Measurements from ENCODE around the gene STX2.
"Not testable (repeated sequence)": the region's sequence is repeated elsewhere in the genome, so short reads cannot be mapped to it uniquely, and the experiment has no call there.

Gene STX2

DNA sequence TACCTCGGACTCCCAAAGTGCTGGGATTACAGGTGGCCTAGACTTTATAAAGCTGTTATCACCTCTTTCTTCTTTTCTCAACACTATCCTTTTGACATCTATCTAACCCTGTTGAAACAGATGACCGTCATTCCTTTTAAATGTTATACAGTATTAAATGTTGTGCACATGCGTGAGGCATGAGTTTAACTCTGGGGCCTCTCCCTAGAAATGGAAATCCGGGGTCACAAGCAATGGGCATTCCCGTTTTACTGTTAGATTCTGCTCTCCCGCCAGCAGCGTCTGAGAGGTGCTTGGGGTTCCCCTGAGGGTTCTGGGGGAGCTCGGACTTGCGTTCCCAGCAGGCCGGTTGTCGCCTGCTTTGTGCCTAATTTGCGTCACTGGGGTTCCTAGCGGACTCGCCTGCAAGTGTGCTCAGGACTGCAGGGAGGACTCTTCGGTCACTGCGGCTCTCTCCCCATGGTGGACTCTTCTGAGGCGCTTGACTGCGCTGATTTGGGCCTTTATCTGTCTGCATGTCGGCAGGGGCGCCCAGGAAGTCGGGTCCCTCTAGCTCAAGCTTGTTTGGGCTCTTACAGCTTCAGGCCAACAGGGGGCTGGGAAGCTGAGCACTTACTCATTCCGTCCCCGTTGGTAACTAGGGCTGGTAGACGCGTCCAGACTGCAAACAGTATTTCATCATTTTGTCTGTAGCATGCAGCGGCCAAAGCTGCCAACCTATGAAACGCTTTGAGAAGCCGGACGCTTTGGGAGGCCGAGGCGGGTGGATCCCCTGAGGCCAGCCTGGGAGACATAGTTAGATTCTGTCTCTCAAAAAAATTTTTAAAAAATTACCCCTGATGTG, 31.6 kb upstream of the STX2 start:
- DNase-seq (ENCODE audit: low spot score), result peak; percentile 76

DNA sequence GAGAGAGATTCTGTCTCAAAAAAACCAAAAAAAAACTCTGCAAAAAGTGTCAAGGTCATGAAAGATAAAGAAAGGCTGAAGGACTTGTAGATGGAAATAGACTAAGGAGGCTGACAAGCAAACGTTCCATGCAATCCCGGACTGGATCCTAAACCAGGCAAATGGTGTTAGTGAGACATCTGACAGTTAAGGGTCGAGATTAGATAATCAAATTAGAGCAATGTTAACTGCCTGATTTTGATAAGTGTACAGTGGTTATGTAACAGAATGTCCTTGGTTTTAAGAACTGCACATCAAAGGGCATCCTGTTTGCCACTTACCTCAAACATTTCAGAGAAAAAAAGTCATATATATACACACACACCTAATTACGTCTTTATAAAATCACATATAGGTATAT, 29.4 kb upstream of the STX2 start:
- peak; percentile 44 for DNase-seq (ENCODE audit: low spot score)

DNA sequence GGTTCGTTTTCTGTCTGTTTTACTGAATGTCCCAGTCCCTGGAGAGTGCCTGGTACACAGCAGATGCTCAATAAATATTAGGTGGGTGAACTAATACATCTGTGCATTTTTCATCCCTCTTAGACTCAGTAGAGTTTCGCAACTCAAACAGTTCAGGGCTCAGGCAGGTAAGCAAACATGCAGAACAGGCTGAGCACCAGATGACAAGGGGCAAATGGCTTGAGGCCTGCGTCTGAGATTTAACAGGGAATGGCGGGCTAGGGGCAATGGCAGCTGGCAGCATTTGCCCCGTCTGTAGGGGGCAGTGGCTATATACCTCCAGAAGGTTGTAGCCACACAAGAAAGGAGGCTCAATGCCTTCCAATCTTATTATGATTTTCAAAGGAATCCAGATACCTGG, 24.2 kb upstream of the STX2 start:
- no peak for DNase-seq (ENCODE audit: low spot score)

DNA sequence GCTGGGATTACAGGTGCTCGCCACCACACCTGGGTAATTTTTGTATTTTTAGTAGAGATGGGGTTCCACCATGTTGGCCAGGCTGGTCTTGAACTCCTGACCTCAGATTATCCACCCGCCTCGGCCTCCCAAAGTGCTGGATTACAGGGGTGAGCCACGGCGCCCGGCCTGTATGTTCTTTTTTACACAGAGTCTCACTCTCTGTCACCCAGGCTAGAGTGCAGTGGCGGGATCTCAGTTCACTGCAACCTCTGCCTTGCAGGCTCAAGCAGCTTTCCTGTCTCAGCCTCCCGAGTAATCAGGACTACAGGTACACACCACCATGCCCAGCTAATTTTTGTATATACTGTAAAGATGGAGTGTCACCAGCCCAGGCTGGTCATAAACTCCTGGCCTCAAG, 23.7 kb upstream of the STX2 start:
- not testable (repeated sequence) for DNase-seq (ENCODE audit: low spot score)

DNA sequence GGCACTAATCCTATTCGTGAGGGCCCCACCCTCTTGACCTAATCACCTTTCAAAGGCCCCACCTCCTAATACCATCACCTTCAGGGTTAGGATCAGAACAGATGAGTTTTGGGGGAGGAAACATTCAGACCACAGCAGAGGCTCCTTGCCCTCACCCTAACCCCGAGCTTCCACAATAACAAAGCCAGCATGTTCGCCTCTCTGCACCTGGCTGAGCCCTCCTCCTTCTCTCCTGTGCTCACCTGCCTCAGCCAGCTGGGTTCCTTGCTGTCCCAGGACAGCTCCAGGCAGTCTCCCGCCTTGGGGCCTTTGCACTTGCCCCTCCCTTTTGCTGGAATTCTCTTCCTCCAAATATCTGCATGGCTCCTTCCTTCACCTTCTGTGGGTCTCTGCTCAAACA, 23.1 kb upstream of the STX2 start:
- no peak for DNase-seq (ENCODE audit: low spot score)

DNA sequence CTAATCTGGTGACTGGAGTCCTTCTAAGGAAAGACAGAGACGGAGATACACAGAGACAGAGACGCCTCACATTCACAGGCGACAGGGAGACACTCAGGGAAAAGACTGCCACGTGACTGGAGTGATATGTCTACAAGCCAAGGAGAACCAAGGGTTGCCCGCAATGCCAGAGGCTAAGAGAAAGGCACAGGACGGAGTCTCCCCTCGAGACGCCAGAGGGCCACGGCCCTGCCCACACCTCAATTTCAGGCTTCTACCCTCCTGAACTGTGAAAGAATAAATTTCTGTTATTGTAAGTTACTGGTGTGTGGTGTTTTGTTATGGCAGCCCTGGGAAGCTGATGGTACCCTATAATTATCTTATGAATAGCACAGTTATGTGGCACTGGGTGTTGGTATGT, 21.3 kb upstream of the STX2 start:
- DNase-seq (ENCODE audit: low spot score), result no peak

DNA sequence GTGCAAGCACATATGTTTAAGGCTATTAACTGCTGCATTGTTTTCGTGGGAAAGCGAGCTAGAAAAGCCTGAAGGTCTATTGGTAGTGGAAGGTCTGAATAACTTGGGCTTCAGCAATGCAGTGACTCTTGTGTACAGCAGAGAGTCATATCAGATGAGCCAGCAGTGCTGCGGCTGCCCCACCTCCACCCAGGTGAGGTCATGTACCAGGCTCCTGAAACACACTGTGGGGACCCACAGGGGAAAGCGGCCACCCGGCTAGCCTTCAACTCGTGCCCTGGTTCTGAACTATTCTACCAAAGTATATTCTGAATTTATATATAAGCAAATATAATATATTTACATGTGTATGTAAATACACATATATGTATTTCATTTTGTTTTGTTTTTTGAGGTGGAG, 20.1 kb upstream of the STX2 start:
- DNase-seq (ENCODE audit: low spot score), result no peak

DNA sequence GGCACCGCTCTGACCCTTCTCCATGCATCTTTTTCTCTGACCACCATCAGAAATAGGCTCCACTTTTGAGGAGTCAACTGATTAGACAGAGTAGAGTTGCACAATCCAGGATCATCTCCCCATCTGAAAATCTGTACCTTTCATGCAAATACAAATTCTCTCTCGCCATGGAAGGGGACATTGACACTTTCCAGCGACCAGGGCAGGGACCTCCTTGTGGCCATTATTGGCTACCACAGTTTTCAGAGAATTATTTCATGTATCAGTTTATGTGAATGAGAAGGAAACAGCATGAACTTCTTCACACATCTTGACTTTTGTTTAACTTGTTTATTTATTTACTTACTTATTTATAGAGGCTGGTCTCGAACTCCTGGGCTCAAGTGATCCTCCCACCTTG, 19.0 kb upstream of the STX2 start:
- no peak for DNase-seq (ENCODE audit: low spot score)

DNA sequence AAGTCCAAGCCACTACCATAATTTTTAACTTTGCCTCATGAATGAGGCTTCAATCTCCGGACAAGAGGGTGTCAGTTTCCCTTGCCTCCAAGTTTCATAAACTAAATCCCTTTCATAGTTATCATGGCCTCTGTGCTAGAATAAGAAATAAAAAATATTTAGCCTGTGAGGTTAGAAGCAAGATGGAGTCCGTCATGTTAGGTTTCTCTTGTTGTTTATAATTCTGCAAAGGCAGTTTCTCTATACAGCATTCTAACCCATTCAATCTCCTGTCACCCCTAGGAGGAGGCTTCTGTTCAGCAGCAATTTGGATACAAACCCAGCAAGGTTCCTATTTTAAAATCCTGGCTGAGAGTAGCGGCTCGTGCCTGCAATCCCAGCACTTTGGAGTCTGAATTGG, 17.0 kb upstream of the STX2 start:
- no peak for DNase-seq (ENCODE audit: low spot score)

DNA sequence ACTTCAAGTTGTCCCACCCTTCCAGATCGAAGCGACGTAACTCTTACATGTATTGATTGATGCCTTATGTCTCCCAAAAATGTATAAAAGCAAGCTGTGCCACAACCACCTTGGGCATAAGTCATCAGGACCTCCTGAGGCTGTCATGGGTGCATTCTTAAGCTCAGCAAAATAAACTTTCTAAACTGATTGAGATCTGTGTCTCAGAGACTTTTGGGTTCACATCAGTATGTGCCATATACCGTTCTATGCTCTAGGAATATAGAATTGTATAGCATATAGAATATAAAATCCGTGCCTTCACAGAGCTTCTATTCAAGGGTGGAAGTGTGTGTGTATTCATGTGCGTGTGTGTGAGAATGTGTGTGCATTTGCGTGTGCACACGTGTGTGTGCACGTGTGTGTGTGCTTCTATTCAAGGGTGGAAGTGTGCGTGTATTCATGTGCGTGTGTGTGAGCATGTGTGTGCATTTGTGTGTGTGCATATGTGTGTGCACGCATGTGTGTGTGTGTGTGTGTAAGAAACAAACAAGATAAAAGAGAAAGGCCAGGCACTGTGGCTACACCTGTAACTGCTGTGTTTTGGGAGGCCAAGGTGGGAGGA, 11.5 kb upstream of the STX2 start:
- no peak for DNase-seq (ENCODE audit: low spot score)

DNA sequence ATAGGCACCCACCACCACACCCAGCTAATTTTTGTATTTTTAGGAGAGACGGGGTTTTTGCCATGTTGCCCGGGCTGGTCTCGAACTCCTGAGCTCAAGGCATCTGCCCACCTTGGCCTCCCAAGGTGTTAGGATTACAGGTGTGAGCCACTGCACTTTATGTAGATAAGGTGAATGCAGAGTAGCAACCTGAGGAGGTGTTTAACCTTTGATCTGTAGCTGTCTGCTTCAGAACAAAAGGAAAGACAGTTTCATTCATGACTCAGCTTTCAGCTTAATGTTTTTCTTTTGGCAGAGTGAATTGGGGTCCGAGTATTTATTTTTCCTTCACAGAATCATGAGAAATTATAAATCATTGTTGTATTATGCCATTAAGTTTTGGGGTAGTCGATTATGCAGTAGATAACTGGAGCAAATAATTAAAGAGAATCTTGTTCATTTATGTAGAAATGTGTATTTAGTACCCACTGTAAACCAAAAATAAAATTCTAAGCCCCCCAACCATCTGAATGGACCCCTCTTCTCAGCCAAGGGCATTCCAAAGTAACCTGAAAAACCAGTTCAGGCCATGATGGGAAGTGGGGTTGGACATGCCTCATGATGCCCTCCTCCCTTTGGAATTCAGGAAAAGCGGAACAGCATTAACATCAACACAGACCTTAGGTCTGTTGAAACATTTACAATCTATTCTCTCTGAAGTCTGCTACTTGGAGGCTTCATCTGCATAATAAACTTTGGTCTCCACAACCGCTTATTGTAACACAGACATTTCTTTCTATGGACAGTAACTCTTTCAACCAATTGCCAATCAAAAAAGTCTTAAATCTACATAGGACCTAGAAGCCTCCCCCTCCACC, 10.7 kb upstream of the STX2 start:
- DNase-seq (ENCODE audit: low spot score), result no peak

DNA sequence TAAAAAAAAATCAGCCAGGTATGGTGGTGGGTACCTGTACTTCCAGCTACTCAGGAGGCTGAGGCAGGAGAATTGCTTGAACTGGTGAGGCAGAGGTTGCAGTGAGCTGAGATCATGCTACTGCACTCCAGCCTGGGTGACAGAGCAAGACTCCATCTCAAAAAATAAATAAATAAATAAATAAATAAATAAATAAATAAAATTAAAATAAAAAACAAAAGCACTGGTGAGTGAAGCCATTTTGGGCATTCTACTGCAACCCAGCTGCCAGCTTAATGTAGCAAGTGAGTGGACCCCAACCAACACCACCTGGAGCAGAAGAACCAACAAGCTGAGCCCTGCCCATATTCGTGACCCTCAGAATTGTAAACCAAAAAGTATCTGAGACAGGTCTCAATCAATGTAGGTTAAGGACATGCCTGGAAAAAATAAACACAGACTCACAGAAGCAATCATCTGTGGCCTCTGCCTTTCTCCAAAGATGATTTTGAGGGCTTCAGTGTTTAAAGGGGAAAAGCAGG, 9.8 kb upstream of the STX2 start:
- DNase-seq (ENCODE audit: low spot score), result not testable (repeated sequence)

DNA sequence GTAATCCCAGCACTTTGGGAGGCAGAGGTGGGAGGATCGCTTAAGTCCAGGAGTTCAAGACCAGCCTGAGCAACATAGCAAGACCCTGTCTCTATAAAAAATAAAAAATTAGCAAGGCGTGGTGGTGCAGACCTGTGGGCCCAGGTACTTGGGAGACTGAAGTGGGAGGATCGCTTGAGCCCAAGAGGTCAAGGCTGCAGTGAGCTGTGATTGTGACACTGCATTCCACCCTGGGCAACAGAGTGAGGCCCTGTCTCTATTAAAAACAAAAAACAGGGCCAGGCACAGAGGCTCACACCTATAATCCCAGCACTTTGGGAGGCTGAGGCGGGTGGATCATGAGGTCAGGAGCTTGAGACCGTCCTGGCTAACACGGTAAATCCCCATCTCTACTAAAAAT, 9.1 kb upstream of the STX2 start:
- DNase-seq (ENCODE audit: low spot score), result not testable (repeated sequence)

DNA sequence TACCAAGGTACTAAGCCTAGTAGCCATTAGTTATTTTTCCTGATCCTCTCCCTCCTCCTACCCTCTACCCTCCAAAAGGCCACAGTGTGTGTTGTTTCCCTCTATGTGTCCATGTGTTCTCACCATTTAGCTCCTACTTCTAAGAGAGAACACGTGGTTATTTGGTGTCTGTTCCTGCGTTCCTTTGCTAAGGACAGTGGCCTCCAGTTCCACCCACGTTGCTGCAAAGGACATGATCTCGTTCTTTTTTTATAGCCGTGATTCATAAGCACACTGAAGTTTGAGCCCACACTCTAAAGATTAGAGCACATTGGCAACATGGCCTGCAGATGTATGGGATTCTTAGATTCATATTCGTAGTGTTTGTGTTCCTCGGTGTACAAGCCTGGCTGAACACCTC, 8.1 kb upstream of the STX2 start:
- no peak for DNase-seq (ENCODE audit: low spot score)

DNA sequence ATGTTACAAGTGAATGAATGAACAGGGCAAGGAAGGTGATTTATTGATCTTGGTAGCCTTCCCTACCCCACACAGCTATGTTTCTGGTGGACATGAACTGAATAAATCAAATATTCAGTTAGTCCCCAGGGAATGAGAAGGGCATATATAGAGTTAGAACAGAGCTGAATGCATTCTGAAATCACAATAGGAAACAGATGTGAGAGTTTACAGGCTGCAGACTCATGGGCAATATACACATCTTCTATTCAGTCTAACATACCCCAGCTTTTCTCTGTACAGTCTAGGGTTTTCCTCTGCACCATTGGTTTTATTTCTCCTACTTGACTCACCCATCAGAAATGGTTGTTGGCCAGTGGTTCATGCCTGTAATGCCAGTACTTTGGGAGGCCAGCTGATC, 7.3 kb upstream of the STX2 start:
- no peak for DNase-seq (ENCODE audit: low spot score)

DNA sequence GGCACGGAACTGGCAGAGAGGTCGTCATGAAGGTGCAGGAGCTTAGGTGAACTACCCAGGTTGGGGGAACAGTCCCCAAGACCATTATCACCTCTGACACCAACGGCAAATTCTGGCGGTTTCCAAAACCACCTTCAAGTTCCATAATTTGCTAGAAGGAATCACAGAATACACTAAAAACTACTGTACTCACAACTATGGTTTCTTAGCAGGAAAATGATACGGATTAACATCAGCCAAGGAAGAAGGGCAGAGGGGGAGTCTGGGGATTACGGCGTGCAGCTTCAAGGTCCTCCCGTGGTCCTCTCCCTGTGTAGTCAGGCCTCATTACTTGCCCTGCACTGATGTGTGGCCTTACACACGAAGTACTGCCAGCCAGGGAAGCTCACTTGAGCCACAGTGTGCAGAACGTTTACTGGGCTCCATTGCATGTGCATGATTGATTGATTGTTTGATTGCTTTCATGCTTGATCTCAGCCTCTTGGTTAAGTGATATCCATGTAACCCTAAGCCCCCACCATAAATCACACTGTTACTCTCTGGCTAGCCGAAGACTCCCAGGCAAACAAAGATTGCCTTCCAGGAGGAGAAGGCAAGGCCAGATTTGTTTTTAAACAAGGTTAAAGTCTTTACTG, 837 bp upstream of the STX2 start:
- DNase-seq (ENCODE audit: low spot score), result no peak

DNA sequence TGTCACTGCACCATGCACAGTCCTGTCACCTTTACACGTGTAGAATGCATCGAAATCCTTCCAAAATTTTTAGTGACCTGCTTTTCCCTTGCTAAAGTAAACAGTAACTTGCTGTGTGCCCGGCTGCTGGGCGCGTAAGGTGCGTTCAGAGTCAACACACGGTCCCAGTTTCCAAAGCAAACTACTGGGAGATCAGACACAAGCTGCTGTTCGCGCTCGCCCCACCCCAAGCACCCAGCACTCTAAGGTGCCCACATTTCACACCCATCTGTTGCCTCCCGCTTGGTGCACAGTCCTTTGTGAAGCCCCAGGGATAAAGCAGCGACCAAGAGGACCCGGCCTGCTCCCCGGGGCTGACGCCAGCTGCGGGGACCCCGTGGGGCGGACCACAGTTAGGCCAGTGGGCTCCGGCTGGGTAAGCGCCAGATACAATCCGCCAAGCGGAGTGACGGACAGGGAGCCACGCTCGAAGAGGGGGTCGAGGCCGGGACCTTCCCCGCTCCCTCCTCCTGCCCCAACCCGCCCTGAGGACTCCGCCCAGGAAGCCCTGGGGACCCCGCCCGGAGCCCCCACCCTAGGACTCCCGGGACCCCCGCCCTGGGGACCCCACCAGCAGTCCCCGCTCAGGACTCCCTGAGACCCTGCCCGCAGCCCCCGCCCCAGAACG, 633 bp downstream of the STX2 start:
- peak; percentile 12 for DNase-seq (ENCODE audit: low spot score)

DNA sequence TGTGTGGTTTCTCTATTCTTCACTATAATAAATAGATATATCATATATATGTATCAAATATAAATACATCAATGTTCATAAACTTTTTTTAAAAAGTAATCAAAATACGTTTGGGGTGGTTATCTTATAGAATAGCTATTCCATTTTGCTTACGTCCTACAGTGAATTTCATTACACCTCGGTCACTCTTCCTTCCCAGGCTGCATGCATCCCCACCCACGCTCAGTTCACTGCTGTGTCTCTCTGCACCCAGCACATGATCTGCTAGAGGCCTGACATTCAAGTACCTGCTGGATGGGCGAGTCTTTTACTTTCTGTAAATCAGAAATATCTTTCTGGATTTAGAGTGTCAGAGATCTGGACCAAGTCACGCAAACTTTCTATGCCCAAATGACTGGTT, 3.6 kb downstream of the STX2 start:
- DNase-seq (ENCODE audit: low spot score), result no peak

DNA sequence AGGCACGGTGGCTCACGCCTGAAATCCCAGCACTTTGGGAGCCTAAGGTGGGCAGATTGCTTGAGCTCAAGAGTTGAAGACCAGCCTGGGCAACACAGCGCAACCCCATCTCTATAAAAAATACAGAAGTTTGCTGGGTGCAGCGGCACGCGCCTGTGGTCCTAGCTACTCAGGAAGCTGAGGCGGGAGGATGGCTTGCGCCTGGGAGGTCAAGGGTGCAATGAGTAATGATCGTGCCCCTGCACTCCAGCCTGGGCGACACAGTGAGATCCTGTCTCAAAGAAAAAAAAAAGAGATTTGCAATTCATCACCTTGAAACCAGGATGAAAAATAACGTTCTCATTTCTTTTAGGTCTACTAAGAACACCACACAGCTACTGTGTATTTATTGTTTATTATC, 4.0 kb downstream of the STX2 start:
- no peak for DNase-seq (ENCODE audit: low spot score)

DNA sequence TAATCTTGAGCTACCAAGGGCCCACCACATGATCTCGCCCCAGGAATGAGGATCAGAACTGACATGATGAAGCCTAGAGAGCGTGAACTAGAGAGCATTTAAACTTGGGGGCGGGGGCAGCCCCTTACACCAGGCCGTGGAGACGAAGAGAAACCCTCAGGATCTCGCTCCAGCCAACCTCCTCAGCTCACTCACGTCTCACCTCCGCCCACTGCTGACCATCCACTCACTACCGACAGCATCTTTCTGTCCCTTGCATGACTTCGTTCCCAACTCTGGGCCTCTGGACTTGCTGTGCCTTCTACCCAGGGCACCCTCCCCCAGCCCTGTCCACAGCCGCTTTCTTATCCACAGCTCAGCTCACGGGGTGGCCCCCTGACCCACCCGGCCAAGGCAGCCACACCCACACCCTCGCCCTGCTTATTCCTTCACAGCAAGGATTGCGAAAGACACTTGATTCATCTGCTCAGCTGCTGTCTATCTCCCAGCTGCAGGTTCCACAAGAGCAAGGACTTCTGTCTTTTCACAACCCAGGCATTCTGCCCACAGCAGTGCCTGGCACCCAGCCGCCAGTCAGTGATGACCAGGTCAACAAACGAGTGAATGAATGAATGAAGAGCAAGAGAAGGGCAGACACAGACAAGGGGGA, 6.4 kb downstream of the STX2 start:
- no peak for DNase-seq (ENCODE audit: low spot score)

DNA sequence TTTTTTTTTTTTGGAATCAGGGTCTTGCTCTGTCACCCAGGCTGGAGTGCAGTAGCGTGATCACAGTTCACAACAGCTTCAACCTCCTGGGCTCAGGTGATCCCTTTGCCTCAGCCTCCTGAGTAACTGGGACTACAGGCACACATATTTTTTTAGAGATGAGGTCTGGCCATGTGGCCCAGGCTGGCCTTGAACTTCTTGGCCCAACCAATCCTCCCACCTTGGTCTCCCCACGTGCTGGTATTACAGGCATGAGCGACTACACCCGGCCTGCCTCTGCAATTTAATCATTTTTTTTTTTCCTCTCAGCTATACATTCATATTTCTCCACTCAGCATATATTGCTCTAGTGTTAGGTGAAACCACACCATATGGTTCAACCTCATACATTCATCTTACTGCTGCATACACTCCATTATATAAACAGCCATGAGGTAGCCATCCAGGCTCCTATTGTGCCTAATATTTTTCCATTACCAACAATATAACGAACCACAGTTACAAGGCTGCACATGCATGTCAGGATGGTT, 7.1 kb downstream of the STX2 start:
- no peak for DNase-seq (ENCODE audit: low spot score)

Measured in CD4-positive, alpha-beta T cell treated with Interleukin-15 for 4 hours (primary cell).